ENCODE data around the gene TRIM72.

DNA sequence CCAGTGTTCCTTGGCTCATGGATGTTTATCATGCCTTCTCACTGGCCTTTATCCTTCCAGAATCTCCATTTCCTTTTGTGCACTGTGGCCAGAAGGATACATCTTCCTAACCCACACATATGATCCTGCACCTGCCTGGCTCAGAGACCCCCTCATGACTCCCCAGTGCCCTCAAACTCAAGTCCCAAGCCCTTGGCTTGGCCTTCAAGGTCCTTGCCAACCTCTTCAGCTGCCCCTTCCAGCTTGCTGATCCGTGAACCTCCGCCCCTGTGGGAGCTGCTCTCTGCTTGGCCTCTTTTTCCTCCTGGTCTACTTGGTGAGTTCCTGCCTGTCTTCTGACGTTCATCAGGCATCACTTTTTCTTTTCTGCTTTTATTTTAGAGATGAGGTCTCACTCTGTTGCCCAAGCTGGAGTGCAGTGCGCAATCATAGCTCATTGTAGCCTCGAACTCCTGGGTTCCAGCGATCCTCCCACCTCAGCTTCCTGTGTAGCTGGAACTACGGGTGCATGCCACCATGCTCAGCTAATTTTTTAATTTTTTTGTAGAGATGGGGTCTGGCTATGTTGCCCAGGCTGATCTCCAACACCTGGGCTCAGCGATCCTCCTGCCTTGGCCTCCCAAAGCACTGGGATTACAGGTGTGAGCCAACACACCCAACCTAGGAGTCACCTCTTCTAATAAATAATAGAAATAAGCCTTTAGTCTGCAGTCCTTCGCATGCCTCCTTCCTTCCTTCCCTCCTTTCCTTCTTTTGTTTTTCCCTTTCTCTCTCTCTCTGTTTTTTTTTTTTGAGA is 8.8 kb upstream of the TRIM72 start:
- TF ChIP-seq FOXA1 (IDR thresholded peaks at IDR 0.05; ENCODE audit: borderline replicate concordance) = no peak
- TF ChIP-seq, protein P1, sequence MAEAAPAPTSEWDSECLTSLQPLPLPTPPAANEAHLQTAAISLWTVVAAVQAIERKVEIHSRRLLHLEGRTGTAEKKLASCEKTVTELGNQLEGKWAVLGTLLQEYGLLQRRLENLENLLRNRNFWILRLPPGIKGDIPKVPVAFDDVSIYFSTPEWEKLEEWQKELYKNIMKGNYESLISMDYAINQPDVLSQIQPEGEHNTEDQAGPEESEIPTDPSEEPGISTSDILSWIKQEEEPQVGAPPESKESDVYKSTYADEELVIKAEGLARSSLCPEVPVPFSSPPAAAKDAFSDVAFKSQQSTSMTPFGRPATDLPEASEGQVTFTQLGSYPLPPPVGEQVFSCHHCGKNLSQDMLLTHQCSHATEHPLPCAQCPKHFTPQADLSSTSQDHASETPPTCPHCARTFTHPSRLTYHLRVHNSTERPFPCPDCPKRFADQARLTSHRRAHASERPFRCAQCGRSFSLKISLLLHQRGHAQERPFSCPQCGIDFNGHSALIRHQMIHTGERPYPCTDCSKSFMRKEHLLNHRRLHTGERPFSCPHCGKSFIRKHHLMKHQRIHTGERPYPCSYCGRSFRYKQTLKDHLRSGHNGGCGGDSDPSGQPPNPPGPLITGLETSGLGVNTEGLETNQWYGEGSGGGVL (CRISPR knock-in tag; IDR thresholded peaks at IDR 0.05) = no peak
- TF ChIP-seq POLR2A (conservative IDR thresholded peaks at IDR 0.05) = no peak
- TF ChIP-seq KLF16 (IDR thresholded peaks at IDR 0.05) = no peak
- no peak for TF ChIP-seq RFX1 (IDR thresholded peaks at IDR 0.05)

All from K562 (cell line).